GM23338 (cell line): Measurements from ENCODE around the gene EXOSC1. TPM values are rescaled to one million over a fixed set of nuclear protein-coding genes. Genes with fewer than 3 reads are reported as not detected.

Source experiments
- ATAC-seq: fragments of 200-7000 bp; cut with Tn5 transposase; 3 replicates; pipeline ENCODE4 v1.9.1; 2020
- DNase-seq: peaks from one replicate; pipeline ENCODE4 v3.0.0-alpha.2; 2015; ENCODE audit warnings: low spot score
- H2AFZ ChIP-seq: fragments of 200-600 bp; sonication (generic); 2 replicates; pipeline ENCODE4 v1.8.0; 2016; ENCODE audit warnings: antibody characterized with exemption, mild to moderate bottlenecking, moderate library complexity
- H3F3A ChIP-seq: fragments of 200-600 bp; sonication (generic); replicated peaks from 2 replicates; pipeline ENCODE4 v1.8.0; 2017; ENCODE audit warnings: antibody characterized with exemption, mixed run types, low read depth
- H3K27ac ChIP-seq: fragments of 200-600 bp; sonication (generic); 2 replicates; pipeline ENCODE4 v1.6.1; 2016; ENCODE audit warnings: low read depth
- H3K27me3 ChIP-seq: fragments of 200-600 bp; sonication (generic); 2 replicates; pipeline ENCODE4 v1.8.0; 2016; ENCODE audit warnings: mild to moderate bottlenecking, mixed run types, moderate library complexity; ENCODE audit not compliant: insufficient read depth
- H3K36me3 ChIP-seq: fragments of 200-600 bp; sonication (generic); 2 replicates; pipeline ENCODE4 v1.8.0; 2016; ENCODE audit warnings: mild to moderate bottlenecking; ENCODE audit not compliant: insufficient read depth
- H3K4me1 ChIP-seq: fragments of 200-600 bp; sonication (generic); 2 replicates; pipeline ENCODE4 v1.8.0; 2016; ENCODE audit warnings: mild to moderate bottlenecking, moderate library complexity; ENCODE audit not compliant: insufficient read depth
- H3K4me2 ChIP-seq: fragments of 200-600 bp; sonication (generic); 2 replicates; pipeline ENCODE4 v1.7.1; 2017; ENCODE audit warnings: mixed run types
- H3K4me3 ChIP-seq: fragments of 200-600 bp; sonication (generic); 2 replicates; pipeline ENCODE4 v1.6.1; 2016; ENCODE audit warnings: mixed run types
- H3K79me2 ChIP-seq: fragments of 200-600 bp; sonication (generic); replicated peaks from 2 replicates; pipeline ENCODE4 v1.8.0; 2017; ENCODE audit warnings: mild to moderate bottlenecking; ENCODE audit not compliant: insufficient read depth
- H3K9me2 ChIP-seq: fragments of 200-600 bp; sonication (generic); 2 replicates; pipeline ENCODE4 v1.8.0; 2017; ENCODE audit not compliant: insufficient read depth
- H4K20me1 ChIP-seq: fragments of 200-600 bp; sonication (generic); replicated peaks from 2 replicates; pipeline ENCODE4 v1.8.0; 2017; ENCODE audit warnings: mild to moderate bottlenecking; ENCODE audit not compliant: insufficient read depth
- H3K27ac Mint-ChIP-seq: 2 replicates; pipeline ENCODE4 v1.8.0; 2020; ENCODE audit warnings: inconsistent platforms, mild to moderate bottlenecking, moderate library complexity, mixed read lengths
- H3K27me3 Mint-ChIP-seq: 3 replicates; pipeline ENCODE4 v1.8.0; 2022; ENCODE audit warnings: low read depth, mild to moderate bottlenecking, moderate library complexity, mixed read lengths, inconsistent platforms; ENCODE audit not compliant: insufficient read depth, poor library complexity
- H3K36me3 Mint-ChIP-seq: 3 replicates; pipeline ENCODE4 v1.8.0; 2021; ENCODE audit warnings: low read depth, mild to moderate bottlenecking, inconsistent platforms, moderate library complexity, mixed read lengths
- H3K4me1 Mint-ChIP-seq: 3 replicates; pipeline ENCODE4 v1.8.0; 2020; ENCODE audit warnings: mild to moderate bottlenecking, inconsistent platforms, mixed read lengths
- H3K4me3 Mint-ChIP-seq: 3 replicates; pipeline ENCODE4 v1.8.0; 2021; ENCODE audit warnings: moderate library complexity, mild to moderate bottlenecking, inconsistent platforms, mixed read lengths
- H3K9me3 Mint-ChIP-seq: 3 replicates; pipeline ENCODE4 v1.8.0; 2020; ENCODE audit warnings: moderate library complexity, mild to moderate bottlenecking, inconsistent platforms, mixed read lengths
- CTCF ChIP-seq, 2 experiments: fragments of 200-600 bp in 1 of 2; sonication (generic) in 1 of 2; conservative IDR thresholded peaks; 2 replicates each; pipeline versions ENCODE4 v1.5.1 to v1.6.1; 2016 to 2017; ENCODE audit warnings: antibody characterized with exemption in 2 of 2, low read depth in 2 of 2, mild to moderate bottlenecking in 2 of 2, moderate library complexity in 1 of 2
- POLR2AphosphoS5 ChIP-seq: IDR thresholded peaks from 2 replicates; pipeline ENCODE4 v1.6.1; 2016; ENCODE audit warnings: antibody characterized with exemption, low read depth
- STAT1 ChIP-seq: IDR thresholded peaks from one replicate; pipeline ENCODE4 v1.6.1; 2016; ENCODE audit warnings: antibody characterized with exemption; ENCODE audit not compliant: unreplicated experiment
- ZNF114 ChIP-seq: fragments of 250-450 bp; sonication (Bioruptor Pico); IDR thresholded peaks from 2 replicates; pipeline ENCODE4 v1.5.0; 2020; ENCODE audit warnings: mild to moderate bottlenecking, moderate library complexity
- ZNF331 ChIP-seq: fragments of 250-450 bp; sonication (Bioruptor Pico); IDR thresholded peaks from 2 replicates; pipeline ENCODE4 v1.5.0; 2020; ENCODE audit warnings: low read depth, mild to moderate bottlenecking, moderate library complexity
- ZNF462 ChIP-seq: fragments of 250-450 bp; sonication (Bioruptor Pico); IDR thresholded peaks from 2 replicates; pipeline ENCODE4 v1.5.0; 2020; ENCODE audit warnings: mild to moderate bottlenecking, moderate library complexity
- polyA plus RNA-seq: library from polyadenylated mRNA; unstranded; fragments of >200 nt; fragmentation: Nextera tagmentation; extraction: Ambion mirVana; gene quantifications from 2 replicates; pipeline ENCODE4 v1.2.1, GENCODE V29; 2016
- total RNA-seq: library from RNA; depleted of rRNA; stranded (reverse); fragments of >200 nt; shearing (Covaris generic); gene quantifications from 2 replicates; pipeline ENCODE4 v1.2.3, GENCODE V29; 2014

Gene EXOSC1
- total and polyA plus RNA-seq, 2 experiments from 2014 or later, result 63.6 to 131 TPM

DNA sequence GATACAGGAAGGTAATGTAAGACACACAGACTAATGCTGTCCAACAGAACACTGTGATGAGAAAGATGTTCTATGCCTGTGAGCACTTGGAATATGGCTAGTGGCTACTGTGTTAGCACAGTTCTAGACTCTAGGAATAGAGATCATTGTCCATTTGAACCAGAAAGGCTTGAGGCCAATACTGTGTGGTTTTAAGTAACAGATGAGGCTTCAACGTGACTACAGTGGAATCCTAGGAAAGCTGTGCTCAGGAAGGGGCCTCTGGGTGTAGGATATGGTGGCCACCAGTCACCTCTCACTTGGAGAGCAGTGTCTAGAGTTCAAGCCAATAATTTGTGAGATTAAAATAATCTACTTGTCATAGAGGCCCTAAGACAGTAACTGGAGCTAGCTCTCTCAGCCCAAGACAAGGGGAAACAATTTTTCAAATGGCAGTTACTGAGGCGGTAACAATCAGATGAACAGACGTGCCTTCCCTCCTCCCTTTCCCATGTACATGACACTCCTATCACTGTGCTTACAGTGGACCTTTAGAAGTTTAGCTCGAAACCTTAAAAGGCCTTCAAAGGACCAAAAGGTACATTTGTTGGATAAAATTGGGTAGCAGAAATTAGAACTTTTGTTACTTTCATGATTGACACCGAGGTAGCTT lies 10.4 kb upstream of the EXOSC1 start (continued):
- TF ChIP-seq ZNF462 (CRISPR knock-in tag) (no peak), POLR2AphosphoS5 (no peak), ZNF114 (CRISPR knock-in tag) (no peak)

DNA sequence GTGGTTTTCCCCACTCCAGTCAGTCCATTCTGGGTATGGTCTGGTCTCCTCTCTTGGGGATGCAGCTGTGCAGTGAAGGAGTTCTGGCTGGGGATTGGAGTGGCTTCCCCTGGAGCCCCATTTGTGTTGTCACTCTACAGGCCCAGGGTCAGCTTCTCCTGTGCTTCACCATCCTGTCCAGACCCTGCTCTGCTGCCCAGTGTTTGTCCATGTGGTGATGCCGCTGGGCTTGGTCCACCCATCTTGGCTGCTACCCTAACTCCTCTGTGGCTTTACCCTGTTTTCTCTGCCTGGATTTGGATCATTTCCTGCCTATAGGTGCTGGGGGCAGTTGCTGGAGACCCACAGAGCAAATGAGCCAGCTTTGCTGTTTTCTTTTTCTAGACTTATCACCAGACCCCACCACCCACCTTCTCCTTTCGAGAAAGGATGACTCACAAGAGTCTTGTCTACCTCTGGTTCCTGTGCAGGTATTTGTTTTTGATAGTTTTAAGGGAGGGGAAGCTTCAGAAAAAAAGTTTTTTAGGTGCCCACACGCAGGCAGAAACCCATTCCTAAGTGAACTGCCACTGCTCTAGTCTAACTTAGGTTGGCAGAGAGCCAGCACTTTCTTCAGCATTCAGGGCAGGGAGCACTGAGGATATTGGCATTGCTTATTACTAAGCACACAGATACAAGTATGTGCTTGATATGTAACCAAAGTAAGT lies 8.7 kb upstream of the EXOSC1 start:
- DNase-seq, result no peak
- Histone ChIP-seq H3K4me2 (no peak overlapping the region), H3K9me2 (no peaks in the 10 kb centered on the region), H3K4me1 (no peaks in the 10 kb centered on the region), H3K36me3 (peaks cover 34% of the 10 kb centered on the region), H3K27me3 (no peaks in the 10 kb centered on the region), H3K4me3 (no peak overlapping the region), H3K79me2 (peaks cover 25% of the 10 kb centered on the region), H3K27ac (no peak overlapping the region), H4K20me1 (peaks cover 22% of the 10 kb centered on the region), H3F3A (0 out of 2 replicates have a peak, but pooled peaks cover 17% of the 10 kb centered on the region), H2AFZ (no peak overlapping the region)
- Mint-ChIP-seq H3K36me3 (peaks cover 72% of the 10 kb centered on the region), H3K27me3 (peaks cover 15% of the 10 kb centered on the region), H3K4me1 (no peaks in the 10 kb centered on the region), H3K9me3 (no peaks in the 10 kb centered on the region), H3K4me3 (no peak overlapping the region), H3K27ac (no peak overlapping the region)
- ATAC-seq, result no peak
- no peak for TF ChIP-seq STAT1
- no peak for TF ChIP-seq ZNF462 (CRISPR knock-in tag)
- TF ChIP-seq ZNF331 (CRISPR knock-in tag), result no peak
- TF ChIP-seq CTCF (conservative IDR thresholded peaks at IDR 0.05; ENCODE audit: low read depth in 2 of 2), result no peak
